G401 (cell line): ENCODE results near the gene C1QTNF6. TPM values are rescaled to one million over a fixed set of nuclear protein-coding genes. Genes with fewer than 3 reads are reported as not detected.

Source experiments
- DNase-seq: peaks from one replicate; pipeline ENCODE4 v3.0.0-alpha.2; 2015; ENCODE audit warnings: low spot score
- in situ Hi-C: cut with HindIII; loops from 2 replicates; pipeline ENCODE4 v1.10.0; 2016; ENCODE audit warnings: low sequenced_read_pairs, mixed read lengths
- total RNA-seq: library from RNA; depleted of rRNA; stranded (reverse); fragments of >200 nt; shearing (Covaris generic); gene quantifications from 2 replicates; pipeline ENCODE4 v1.2.3, GENCODE V29; 2014

Gene C1QTNF6
- total RNA-seq, 1 experiment from 2014 or later = 5.0 TPM

DNA sequence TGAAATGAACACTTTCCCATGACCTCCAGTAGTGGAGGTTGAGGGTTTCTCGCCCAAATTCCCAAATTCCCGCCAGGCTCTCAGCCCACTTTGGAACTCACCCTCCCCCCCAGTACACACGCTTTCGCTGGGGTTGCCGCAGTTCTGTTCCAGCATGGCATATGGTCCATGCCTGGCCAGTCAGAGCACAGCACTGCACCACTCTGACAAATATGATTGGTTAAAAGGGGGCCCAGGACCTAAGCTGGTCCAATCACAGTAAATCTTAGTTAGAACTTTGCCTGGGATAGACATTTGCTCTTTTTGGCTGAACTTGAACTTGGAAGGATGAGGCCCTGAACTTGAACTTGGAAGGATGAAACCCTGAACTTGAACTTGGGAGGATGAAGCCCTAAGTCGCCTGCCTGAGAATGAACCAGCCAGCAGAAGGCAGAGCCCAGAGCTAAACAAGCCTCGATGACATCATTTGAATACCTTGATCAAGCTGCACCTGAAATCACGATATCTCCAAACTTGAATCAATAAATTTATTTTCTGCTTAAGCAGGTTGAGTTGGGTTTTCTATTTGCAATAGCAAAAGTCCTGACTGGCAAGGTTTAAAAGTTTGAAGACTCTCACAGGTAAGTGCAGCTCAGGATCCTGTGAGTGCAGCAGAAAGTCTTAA is 36.8 kb upstream of the C1QTNF6 start:
- DNase-seq = no peak
- in situ Hi-C loops = no loop called here

DNA sequence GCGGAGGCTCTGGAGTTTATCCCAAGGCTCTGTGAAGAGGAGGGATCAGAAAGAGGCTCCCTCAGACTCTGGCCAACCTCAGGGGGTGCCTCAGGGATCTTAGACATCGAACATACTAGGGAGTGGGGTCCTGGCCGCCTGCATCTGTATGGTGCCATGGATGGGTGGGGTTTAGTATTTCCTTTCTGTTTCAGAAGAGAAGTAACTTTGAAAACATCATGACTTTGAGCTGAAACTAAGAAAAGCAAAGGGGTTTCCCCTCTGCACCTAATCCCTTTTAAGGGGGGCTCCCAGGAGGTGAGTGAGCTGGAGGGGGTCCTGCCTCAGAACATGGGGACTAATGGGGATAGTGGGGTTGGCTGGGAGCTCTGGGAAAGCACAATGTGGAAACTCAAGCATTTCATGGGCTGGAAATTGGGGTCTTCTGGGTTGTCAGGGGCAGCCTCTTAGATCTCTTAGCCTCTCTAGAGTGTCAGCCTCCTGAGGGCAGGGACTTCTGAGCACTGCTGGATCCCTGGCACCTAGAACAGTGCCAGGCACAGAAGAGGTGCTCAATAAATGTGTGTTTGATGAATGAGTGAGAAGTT is 36.0 kb upstream of the C1QTNF6 start:
- DNase-seq = no peak
- in situ Hi-C loops = no loop called here

DNA sequence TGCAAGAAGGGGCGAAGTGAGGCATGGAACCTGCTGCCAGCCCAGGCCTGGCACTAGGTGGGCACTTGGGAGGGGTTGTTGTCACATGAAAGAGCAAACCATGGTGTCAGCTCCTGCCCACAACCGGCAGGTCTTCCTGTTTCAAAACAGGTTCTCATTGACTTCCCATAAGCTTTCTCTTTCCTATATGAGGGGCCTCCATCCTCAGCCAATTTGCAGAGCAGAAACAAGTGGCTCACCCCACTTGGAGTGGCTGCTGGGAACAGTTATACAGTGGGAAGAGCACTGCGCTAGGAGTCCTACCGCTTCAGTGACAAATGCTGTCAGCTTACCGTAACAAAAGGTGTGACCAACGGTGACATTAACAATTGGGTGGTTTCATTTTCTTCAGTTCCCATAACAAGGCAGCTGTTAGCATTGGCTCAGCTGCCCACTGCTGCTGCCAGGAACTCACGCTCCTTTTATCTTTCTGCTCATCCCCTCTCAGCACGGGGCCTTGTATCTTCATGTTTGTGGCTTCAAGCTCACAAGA is 34.5 kb upstream of the C1QTNF6 start:
- no peak for DNase-seq
- in situ Hi-C loops = no loop called here

DNA sequence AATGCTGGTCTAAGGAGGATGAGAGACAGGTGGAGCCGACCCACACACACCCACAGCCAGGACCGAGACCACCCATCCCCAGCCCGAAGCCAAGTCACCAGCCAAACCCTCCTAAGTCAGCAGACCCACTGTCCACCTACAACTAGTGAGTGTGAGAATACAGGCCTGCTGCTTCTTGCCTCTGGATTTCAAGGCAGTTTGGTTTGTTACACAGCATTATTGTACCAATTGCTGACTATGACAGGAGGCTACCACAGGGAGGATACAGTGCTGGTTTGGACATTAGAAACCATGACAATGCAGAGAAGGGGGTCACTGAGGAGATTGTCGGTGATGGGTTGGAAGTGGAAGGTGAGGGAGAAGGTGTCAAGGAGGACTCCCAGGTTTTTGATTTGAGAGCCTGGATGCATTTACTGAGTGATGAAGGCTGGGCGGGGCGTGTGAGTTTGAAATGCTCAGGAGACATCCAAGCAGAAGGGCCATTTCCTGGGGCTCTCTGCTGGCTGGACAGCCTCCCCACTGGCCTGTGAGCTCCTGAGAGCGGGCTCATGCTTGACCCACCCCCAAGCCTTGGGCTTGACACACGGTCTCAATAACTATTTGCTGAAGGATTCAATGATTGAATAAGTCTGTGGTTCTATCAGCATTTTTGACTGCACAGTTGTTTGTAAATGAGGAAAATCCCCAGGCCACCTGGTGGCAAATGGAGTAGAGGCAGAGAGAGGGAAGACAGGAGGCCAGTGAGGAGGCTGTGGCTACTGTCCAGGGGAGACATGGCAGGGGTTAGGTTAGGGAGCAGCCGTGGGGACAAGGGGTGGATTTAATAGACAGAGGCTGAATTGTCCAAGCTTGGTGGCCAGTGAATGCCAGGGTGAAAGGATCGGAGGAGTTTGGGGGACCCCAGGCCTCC is 33.6 kb upstream of the C1QTNF6 start:
- DNase-seq = no peak
- in situ Hi-C loops = no loop called here

DNA sequence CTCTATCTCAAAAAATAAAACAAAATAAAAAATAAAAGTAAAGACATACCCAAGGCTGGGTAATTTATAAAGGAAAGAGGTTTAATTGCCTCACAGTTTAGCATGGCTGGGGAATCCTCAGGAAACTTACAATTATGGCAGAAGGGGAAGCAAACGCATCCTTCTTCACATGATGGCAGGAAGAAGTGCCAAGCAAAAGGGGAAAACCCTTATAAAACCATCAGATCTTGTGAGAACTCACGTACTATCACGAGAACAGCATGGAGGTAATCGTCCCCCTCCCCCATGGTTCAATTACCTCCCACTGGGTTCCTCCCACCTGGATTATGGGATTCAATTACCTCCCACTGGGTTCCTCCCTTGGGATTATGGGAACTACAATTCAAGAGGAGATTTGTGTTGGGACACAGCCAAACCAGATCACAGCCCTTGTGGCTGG is 32.5 kb upstream of the C1QTNF6 start:
- no peak for DNase-seq

DNA sequence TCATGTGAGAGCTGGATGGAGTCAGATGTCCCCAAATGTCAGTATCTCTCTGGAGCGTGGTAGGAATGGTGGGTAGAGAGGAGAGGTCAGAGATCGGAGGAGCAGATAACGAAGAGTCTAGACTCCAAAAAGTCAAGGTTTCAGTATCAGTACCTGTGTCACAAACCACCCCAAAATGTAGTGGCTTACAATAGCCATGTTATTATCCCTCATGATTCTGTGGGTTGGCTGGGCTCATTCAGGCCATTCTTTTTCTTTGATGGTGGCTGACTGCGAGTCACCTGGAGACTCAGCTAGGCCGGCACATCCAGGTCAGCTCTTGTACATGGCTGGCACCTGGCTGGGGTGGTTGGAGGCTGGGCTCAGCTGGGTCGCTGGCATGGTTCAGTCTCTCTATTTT is 31.5 kb upstream of the C1QTNF6 start:
- no peak for DNase-seq

More for the DNA sequence above, 32.5 kb upstream of the C1QTNF6 start:
- in situ Hi-C loops = no loop called here

DNA sequence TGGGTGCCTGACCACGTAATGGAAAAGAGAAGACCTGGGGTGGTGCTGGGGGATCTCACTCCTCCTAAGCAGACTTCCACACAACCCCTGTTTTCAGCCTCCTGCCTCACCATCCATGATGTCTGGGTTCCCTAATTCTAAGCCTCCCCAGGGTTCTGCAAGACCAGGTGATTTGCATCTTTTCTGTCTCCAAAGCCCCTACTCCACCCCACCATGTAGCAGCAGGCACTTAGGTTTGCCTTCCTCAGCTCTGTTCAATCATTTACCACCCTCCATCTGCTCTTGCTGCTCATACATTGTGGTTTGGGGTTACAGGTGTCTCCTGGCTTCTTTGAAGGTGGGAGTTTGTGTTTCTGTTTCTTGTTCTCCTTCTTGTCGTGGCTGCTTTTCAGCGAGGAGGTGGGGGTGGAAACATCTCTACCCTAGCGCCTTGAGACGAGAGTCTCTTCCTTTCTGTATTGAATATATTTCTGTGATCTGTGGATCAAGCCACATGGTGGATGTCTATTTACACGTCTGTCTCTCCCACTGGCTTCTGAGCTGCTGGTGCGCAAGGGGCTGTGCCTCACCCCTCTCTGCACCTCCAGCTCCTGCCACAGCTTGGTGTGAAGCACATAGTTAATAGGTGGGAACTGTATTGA is 30.8 kb upstream of the C1QTNF6 start:
- in situ Hi-C loops = no loop called here
- DNase-seq = no peak

More for the DNA sequence above, 31.5 kb upstream of the C1QTNF6 start:
- in situ Hi-C loops = no loop called here

DNA sequence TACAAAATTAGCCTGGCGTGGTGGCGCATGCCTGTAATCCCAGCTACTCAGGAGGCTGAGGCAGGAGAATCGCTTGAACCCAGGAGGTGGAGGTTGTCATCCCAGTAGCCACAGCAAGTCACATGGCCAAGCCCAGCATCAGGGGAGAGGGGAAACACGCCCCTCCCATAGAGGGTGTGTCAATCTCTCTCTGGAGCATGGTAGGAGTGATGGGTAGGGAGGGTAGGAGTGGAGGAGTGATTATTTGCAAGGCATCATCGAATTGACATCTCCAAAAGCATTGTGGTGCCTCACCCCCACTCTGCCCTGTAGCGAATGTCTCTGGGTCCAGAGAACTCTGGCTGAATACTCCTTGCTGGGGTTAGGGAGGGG is 30.3 kb upstream of the C1QTNF6 start:
- in situ Hi-C loops = no loop called here
- no peak for DNase-seq

DNA sequence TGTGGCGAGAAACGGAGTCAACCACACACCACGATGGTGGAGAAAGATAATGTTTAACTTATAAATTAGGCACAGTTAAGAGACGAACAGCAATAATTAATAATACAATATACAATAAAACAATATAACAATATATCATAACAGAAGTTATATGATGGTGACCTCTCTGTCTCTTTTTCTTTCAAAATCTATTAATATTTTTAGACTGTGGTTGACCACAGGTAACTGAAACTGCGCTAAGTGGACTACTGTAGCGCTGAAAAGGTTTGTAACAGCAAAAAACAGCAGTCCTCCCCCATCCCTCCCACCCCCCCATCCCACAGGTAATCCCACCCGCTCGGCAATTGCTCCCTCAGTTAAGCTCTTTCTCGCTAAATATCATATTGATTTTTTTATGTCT is 27.8 kb upstream of the C1QTNF6 start:
- in situ Hi-C loops = no loop called here
- DNase-seq = no peak

DNA sequence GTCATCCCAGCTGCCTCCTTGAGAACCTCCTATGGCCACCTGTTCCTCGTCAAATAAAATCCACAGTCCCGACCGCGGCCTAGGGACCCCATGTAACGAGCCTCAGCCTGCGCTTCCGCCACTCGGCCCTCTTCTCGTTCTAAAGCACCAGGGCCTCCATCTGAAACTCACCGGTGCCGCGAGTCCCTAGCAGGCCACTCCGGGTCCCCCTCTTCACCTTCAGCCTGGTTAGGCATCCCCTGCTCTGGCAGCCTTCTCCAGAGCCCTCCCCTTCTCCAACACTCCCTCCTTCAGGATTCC is 26.6 kb upstream of the C1QTNF6 start:
- no peak for DNase-seq
- in situ Hi-C loops = no loop called here

DNA sequence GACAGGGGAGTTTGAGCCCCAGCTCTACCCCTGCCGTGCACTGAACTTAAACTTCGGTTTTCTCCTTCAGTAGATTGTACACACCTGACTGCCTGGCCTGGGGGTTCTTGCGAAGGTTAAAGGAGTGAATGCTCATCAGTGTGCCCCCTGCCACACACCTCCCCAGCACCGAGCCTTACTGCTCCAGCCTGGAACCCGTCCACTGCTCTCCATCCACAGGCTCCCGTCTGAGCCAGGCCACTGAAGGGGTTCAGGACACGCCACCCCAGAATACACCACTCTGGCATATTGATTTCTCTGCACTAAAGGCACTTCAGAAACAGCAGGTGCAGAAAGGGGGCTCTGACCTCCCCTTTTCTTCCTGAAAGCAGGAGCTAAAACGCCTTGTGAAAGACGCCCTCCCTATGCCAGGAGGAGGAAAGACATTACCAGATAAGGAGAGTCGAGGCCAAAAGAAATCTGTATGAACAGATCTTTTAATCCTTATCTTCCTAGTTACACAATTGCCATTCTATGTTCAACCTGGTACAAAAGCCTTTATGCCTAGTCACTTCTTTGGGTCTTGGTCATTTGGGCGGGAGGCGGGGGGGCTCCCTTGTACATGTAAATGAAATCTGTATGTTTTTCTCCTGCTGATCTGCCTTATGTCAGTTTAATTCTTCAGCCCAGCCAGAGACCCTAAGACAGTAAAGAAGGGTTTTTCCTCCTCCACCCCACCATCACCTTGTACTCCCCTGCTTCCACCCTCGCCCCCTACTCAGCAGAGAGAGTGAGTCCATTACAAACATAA is 26.1 kb upstream of the C1QTNF6 start:
- no peak for DNase-seq
- in situ Hi-C loops = no loop called here

DNA sequence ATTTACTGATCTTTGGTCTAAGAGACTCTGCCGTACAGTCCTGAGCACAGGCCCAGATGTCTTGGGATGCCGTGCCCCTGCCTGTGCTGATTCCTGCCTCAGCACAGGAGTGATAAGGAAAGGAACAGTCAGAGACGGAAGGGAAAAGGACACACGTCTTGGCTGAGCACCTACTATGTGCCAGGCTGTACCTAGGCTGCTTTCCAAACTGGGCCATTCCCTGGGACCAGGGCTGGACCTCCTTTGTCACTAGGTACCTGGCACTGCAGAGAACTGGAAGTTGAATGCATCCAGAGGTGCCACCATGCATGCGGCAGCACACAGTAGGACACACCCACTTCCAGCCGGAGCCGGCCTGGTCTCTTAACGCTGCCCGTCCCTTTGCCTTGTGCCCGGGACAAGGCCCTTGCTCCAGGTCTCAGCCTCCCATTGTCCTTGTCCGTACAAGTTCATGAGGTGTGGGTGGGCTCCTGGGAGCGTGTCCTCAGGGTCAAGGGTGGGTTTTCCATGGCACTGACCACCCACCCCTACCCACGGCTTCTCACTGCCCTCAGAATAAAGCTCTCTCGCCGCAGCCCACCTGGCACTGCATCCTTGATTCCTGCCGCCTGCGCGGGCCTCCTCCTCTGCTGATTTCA is 25.3 kb upstream of the C1QTNF6 start:
- DNase-seq = no peak
- in situ Hi-C loops = no loop called here

DNA sequence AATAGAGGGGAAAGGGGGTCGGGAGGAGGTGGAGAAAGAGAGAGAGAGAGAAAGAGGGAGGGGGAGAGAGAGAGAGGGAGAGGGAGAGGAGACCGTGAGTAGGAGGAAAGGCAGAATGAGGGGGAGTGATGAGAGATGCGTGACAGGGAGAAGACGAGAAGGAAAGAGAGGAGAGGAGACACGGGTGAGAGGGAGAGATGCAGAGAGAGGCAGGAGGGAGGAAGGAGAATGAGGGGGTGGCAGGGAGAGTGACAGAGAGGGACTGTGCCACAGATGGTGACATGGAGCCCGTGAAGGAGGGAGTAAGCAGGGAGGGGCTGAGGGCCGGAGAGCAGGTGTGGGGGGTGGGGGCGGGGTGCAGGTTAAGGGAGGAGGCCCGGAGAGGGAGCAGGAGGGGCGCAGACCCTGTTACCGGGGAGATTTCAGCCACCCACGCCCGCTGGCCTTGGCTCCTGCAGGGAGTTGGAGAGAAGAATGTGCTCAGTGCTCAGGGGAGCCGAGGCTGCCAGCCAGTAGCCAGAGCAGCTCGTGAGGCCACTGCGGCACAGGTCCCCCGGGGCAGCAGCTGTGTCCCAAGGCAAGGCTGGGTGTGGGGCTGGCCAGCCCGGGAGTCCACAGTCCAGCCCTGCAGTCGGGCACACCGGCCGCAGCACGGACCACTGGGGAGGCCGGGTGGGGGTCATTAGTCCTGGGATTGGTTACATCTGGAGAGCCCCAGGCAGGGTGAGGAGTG is 24.3 kb upstream of the C1QTNF6 start, which contains the start of gene SSTR3:
SSTR3 (minus strand) TSS at position 304 of the 733 bp plus-strand sequence. CDS start 4,674 bp downstream, outside the sequence.
- in situ Hi-C loops = no loop called here
- peak; percentile 32 for DNase-seq

DNA sequence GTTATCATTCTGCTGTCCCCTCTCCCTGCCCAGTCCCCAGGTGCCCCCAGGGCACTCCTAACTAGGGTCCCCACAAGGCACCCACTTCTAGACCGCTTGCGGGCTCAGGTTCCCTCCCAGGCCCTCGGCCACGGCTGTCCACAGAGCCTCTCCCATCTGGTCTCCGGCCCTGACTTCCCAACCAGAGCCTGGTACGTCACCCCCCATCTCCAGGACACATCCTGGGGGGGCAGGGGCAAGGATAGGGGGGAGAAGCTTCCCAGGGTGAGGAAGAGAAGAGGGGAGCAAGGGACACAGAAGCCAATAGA is 23.8 kb upstream of the C1QTNF6 start:
- in situ Hi-C loops = no loop called here

DNA sequence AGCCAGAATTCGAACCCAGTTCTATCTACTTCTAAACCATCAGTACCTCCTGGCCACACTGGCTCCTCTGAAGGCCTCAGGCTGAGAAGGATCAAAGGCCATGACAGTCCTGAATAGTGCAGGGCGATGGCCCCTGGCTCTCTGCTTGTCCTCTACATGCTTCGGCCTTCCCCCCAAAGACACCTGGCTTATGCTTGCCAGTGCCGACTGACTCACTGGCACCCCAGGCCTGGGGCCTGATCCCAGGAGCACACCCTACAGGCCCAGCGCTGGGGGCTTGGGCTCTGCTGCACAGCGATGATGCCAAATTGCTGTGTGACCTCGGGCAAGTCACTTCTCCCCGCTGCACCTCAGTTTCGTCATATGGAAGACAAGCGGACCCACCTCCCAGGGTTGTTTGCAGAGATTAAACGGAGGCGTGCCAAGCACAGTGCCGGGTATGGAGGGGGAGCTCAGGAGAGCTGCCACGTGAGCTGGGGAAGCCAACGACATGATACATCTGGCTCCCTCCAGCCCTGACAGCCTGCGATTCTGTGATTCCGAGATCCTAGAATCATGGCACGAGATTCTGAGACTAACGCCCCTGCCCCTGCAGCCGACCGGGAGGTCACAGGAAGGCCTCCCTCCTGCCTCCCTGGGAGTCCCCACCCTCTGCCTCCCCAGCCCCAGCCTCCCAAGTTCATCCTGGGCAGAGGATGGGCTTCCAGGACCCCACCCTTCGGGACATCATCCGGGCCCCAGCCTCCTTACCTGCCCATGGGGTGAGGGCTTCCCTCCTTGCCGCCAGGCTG is 23.2 kb upstream of the C1QTNF6 start:
- peak; percentile 8 for DNase-seq
- in situ Hi-C loops = no loop called here

More for the DNA sequence above, 23.8 kb upstream of the C1QTNF6 start:
- DNase-seq = peak; percentile 17

DNA sequence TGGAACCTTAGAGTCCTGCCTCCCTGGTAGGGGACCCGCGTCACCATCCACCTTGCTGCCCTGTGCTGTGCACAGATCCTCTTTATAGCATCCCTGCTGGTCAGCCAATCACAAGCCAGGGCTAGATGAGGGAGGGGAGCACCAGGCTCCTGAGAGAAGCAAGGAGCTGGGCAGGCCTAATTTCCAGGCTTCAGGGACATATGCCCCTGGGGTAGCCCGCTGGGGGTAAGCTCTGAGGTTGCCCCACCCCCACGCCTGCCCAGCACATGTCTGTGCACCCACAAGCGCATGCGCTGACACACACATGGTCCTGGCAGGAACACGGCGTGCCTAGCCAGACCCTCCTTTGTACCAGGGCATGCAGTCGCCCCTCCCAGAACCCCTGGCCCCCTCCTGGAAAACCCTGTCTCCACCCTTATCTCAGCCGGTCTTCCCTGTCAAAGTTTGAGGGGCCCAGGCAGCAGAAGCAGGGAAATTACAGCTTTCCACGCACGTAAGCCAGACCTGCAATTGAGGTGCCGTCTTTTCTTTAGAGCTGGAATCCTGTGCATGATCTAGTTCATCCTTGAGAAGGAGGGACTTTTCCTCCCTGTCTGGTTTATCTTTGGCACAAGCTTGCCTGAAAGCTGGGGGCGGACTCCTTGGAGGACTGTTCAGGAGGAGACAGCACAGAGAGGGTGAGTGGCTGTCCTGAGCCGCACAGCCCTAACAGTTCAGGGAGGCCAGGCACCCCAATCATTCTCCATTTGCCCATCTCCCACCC is 22.2 kb upstream of the C1QTNF6 start:
- peak; percentile 49 for DNase-seq
- in situ Hi-C loops = no loop called here
